CD14-positive monocyte (primary cell): ENCODE measurements around the gene SERPINC1. TPM values are rescaled to one million over a fixed set of nuclear protein-coding genes. Genes with fewer than 3 reads are reported as not detected.

Experiments used
- DNase-seq, 3 donors: peaks; one replicate each; pipeline ENCODE4 v3.0.0-alpha.2; 2011 to 2022
- H2AFZ ChIP-seq: 2 replicates; pipeline ENCODE4 v1.6.0; 2012; ENCODE audit warnings: mild to moderate bottlenecking, low read depth, low read length, inconsistent platforms; ENCODE audit not compliant: insufficient read depth, poor library complexity, severe bottlenecking
- H3K27ac ChIP-seq, 2 donors: 1 replicate in 1 of 2; 2 replicates in 1 of 2; pipeline ENCODE4 v1.5.1; 2012 to 2013; ENCODE audit warnings: low read length in 2 of 2, control low read depth in 1 of 2, inconsistent platforms in 1 of 2, low read depth in 1 of 2, mild to moderate bottlenecking in 1 of 2
- H3K27me3 ChIP-seq, 2 donors: one replicate each; pipeline versions ENCODE4 v1.6.0 to v1.6.1; 2011 to 2013; ENCODE audit warnings: low read length in 2 of 2; ENCODE audit not compliant: control insufficient read depth in 2 of 2, insufficient read depth in 2 of 2
- H3K36me3 ChIP-seq, 2 donors: replicated peaks in 1 of 2; 1 replicate in 1 of 2; 2 replicates in 1 of 2; pipeline versions ENCODE4 v1.5.1 to v1.6.1; 2012 to 2013; ENCODE audit warnings: low read length in 2 of 2, control low read depth in 1 of 2, inconsistent platforms in 1 of 2, mild to moderate bottlenecking in 1 of 2; ENCODE audit not compliant: insufficient read depth in 2 of 2, control insufficient read depth in 1 of 2
- H3K4me1 ChIP-seq, 2 donors: 1 replicate in 1 of 2; 2 replicates in 1 of 2; pipeline versions ENCODE4 v1.5.1 to v1.6.1; 2012 to 2013; ENCODE audit warnings: low read length in 2 of 2, control low read depth in 1 of 2, inconsistent platforms in 1 of 2, mild to moderate bottlenecking in 1 of 2, moderate library complexity in 1 of 2; ENCODE audit not compliant: insufficient read depth in 2 of 2, control insufficient read depth in 1 of 2
- H3K4me2 ChIP-seq: replicated peaks from 2 replicates; pipeline ENCODE3; 2012; ENCODE audit warnings: low read length, moderate library complexity, mild to moderate bottlenecking; ENCODE audit not compliant: poor library complexity, severe bottlenecking; ENCODE audit errors: extremely low read depth
- H3K4me3 ChIP-seq, 3 experiments: fragments of 200-600 bp in 1 of 3; sonication (generic) in 1 of 3; replicated peaks in 1 of 3; 1 replicate in 2 of 3; 2 replicates in 1 of 3; pipeline ENCODE4 v1.5.1; 2011 to 2013; ENCODE audit warnings: low read length in 3 of 3, mild to moderate bottlenecking in 3 of 3, control low read depth in 2 of 3, low read depth in 2 of 3, inconsistent platforms in 1 of 3, moderate library complexity in 1 of 3
- H3K79me2 ChIP-seq: 2 replicates; pipeline ENCODE4 v1.6.0; 2012; ENCODE audit warnings: mild to moderate bottlenecking, control low read depth, inconsistent platforms, low read length, moderate library complexity; ENCODE audit not compliant: insufficient read depth
- H3K9ac ChIP-seq: 2 replicates; pipeline ENCODE4 v1.6.0; 2017; ENCODE audit warnings: low read length, mild to moderate bottlenecking; ENCODE audit not compliant: insufficient read depth, poor library complexity, severe bottlenecking
- H3K9me3 ChIP-seq, 2 donors: replicated peaks in 1 of 2; 1 replicate in 1 of 2; 2 replicates in 1 of 2; pipeline versions ENCODE4 v1.5.1 to v1.6.1; 2012 to 2013; ENCODE audit warnings: low read length in 2 of 2, control low read depth in 1 of 2; ENCODE audit not compliant: control insufficient read depth in 1 of 2, insufficient read depth in 1 of 2
- H4K20me1 ChIP-seq: 2 replicates; pipeline ENCODE4 v1.6.0; 2012; ENCODE audit warnings: mild to moderate bottlenecking, low read length, control low read depth, moderate library complexity; ENCODE audit not compliant: insufficient read depth
- H3K27ac Mint-ChIP-seq, 7 donors: one replicate each; pipeline ENCODE4 v1.8.0; 2020; ENCODE audit warnings: mild to moderate bottlenecking in 7 of 7, mixed read lengths in 7 of 7, moderate library complexity in 6 of 7, inconsistent platforms in 2 of 7
- H3K27me3 Mint-ChIP-seq, 3 donors: one replicate each; pipeline ENCODE4 v1.8.0; 2021 to 2022; ENCODE audit warnings: low read depth in 3 of 3, mild to moderate bottlenecking in 3 of 3, mixed read lengths in 3 of 3, moderate library complexity in 3 of 3, inconsistent platforms in 1 of 3
- H3K36me3 Mint-ChIP-seq, 2 donors: one replicate each; pipeline ENCODE4 v1.8.0; 2020; ENCODE audit warnings: mixed read lengths in 2 of 2, inconsistent platforms in 1 of 2, mild to moderate bottlenecking in 1 of 2
- H3K4me1 Mint-ChIP-seq: one replicate; pipeline ENCODE4 v1.8.0; 2020; ENCODE audit warnings: mild to moderate bottlenecking, mixed read lengths
- H3K4me3 Mint-ChIP-seq, 2 donors: one replicate each; pipeline ENCODE4 v1.8.0; 2020; ENCODE audit warnings: mild to moderate bottlenecking in 2 of 2, mixed read lengths in 2 of 2, moderate library complexity in 1 of 2
- H3K9me3 Mint-ChIP-seq, 7 donors: one replicate each; pipeline ENCODE4 v1.8.0; 2020 to 2022; ENCODE audit warnings: mixed read lengths in 7 of 7, mild to moderate bottlenecking in 6 of 7, moderate library complexity in 6 of 7, inconsistent platforms in 2 of 7
- CTCF ChIP-seq: fragments of 200-600 bp; IDR thresholded peaks from one replicate; pipeline ENCODE4 v1.8.0; 2022; ENCODE audit warnings: antibody characterized with exemption, mild to moderate bottlenecking
- WGBS: methylation state at CpG from one replicate; pipeline ENCODE4 v1.1.5; 2013; ENCODE audit warnings: missing lambda C conversion rate; ENCODE audit not compliant: insufficient coverage; 5-methylcytosine and 5-hydroxymethylcytosine counted together
- intact Hi-C, 2 donors: fragments of 100-400 bp; cut with micrococcal nuclease; formaldehyde crosslinking; loops; one replicate each; pipeline versions ENCODE4 v1.15.0 to v1.15.1; 2023
- polyA plus RNA-seq, 3 donors: library from polyadenylated mRNA; depleted of rRNA in 1 of 3; unstranded in 2 of 3; stranded (reverse) in 1 of 3; fragments of 300-500 nt in 2 of 3; fragments of >200 nt in 1 of 3; fragmentation: Illumina TruSeq in 2 of 3; gene quantifications; 1 replicate in 2 of 3; 2 replicates in 1 of 3; pipeline ENCODE4 v1.2.3, GENCODE V29; 2012 to 2021

SERPINC1 gene
- polyA plus RNA-seq, 3 donors, result 0.23 TPM; not detected in 2

- H3K4me3 ChIP-seq, result no peak overlapping the region
- H3K27ac ChIP-seq, result no peak overlapping the region
- TF ChIP-seq CTCF, result no peak
- H4K20me1 ChIP-seq, result peaks cover 86% of the 10 kb centered on the region
- H3K4me1 ChIP-seq, result no peaks in the 10 kb centered on the region
- H3K4me1 Mint-ChIP-seq, result no peaks in the 10 kb centered on the region
- peaks cover 44% of the 10 kb centered on the region for H3K79me2 ChIP-seq
- H3K27me3 ChIP-seq, result no peaks in the 10 kb centered on the region
- no peak overlapping the region for H3K9ac ChIP-seq
- H3K27ac Mint-ChIP-seq, result peak overlapping the region in 1 of 7 donors; percentile 61
- no peak overlapping the region for H3K4me3 Mint-ChIP-seq
- DNase-seq, result no peak
- peaks cover 0 to 2% (median 0%) of the 10 kb centered on the region in 7 donors for H3K9me3 Mint-ChIP-seq
- H3K36me3 Mint-ChIP-seq, result peaks cover 64 to 93% of the 10 kb centered on the region in 2 donors
- no peaks in the 10 kb centered on the region for H3K9me3 ChIP-seq
- no peak overlapping the region for H2AFZ ChIP-seq
- peaks cover 90 to 99% of the 10 kb centered on the region in 2 donors for H3K36me3 ChIP-seq
- H3K27me3 Mint-ChIP-seq, result no peaks in the 10 kb centered on the region
- intact Hi-C loops, result no loop called here
- no peak overlapping the region for H3K4me2 ChIP-seq
Observed at GRCh38 chr1:173954179-173954578, 37.1 kb upstream of the SERPINC1 start.

- H2AFZ ChIP-seq, result no peak overlapping the region
- Mint-ChIP-seq H3K4me3 (no peak overlapping the region), H3K36me3 (peaks cover 73 to 92% of the 10 kb centered on the region in 2 donors), H3K4me1 (no peaks in the 10 kb centered on the region), H3K27me3 (peaks cover 0 to 2% (median 0%) of the 10 kb centered on the region in 3 donors), H3K9me3 (no peaks in the 10 kb centered on the region), H3K27ac (no peak overlapping the region)
- no peaks in the 10 kb centered on the region for H3K9me3 ChIP-seq
- no peak overlapping the region for H3K4me3 ChIP-seq
- intact Hi-C loops, result no loop called here
- no peak overlapping the region for H3K4me2 ChIP-seq
- no peaks in the 10 kb centered on the region for H3K4me1 ChIP-seq
- H3K9ac ChIP-seq, result no peak overlapping the region
- peaks cover 24% of the 10 kb centered on the region for H3K79me2 ChIP-seq
- H4K20me1 ChIP-seq, result peaks cover 79% of the 10 kb centered on the region
- no CpG with 5 or more reads among the region's 4 CpGs for WGBS
- TF ChIP-seq CTCF, result no peak
- DNase-seq, result no peak
- peaks cover 96 to 100% of the 10 kb centered on the region in 2 donors for H3K36me3 ChIP-seq
- no peaks in the 10 kb centered on the region for H3K27me3 ChIP-seq
- no peak overlapping the region for H3K27ac ChIP-seq
Observed at GRCh38 chr1:173948594-173948993, 31.5 kb upstream of the SERPINC1 start.
